ENCODE data around the gene RSF1.

Gene RSF1

DNA sequence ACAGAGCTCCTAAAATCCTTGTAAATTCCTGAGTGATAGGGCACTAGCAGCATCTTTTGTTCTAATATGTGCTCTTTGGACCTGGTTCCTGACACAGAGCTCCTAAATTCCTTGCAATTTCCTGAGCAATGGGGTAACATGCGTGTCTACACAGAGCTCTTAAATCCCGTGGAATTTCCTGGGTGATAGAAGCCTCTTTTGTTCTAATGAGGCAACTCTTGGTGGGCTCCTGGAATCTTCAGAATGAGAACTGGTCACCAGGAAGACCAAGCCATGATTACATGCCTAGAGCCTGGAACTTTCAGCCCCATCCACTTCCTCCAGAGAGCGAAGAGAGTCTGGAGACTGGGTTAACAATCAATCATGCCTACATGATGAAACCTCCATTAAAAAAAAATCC, 19.0 kb downstream of the RSF1 start:
- DNase-seq (ENCODE audit: low read depth, low spot score) = no peak

GRCh38 chr11:77800449-77800848, 20.1 kb downstream of the RSF1 start:
- DNase-seq (ENCODE audit: low read depth, low spot score) = no peak

DNA sequence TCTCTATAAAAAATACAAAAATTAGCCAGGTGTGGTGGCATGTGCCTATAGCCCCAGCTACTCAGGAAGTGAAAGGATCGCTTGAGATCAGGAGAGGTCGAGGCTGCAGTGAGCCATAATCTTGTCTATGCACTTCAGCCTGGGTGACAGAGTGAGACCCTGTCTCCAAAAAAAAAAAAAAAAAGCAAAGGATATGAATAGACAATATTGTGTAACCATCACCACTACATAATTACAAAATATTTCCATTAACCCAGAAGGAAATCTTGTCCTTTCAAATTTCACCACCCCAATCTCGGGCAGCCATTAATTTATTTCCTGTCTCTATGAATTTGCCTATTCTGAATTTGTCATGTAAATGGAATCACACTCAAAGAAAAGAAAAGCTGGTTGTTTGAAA, 21.2 kb downstream of the RSF1 start:
- DNase-seq (ENCODE audit: low read depth, low spot score) = no peak

DNA sequence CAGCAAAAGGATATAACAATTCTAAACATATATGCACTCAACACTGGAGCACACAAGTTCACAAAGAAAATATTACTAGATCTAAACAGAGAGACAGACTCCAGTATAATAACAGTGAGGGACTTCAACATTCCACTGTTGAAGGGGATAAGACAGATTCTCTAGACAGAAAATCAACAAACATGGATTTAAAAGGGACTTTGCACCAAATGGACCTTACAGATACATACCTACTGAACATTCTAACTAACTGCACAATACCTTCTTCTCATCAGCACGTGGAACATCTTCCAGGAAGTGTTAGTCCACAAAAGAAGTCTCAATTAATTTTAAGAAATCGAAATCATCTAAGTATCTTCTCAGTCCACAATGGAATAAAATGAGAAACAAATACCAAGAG, 26.6 kb downstream of the RSF1 start:
- DNase-seq (ENCODE audit: low read depth, low spot score) = no peak

DNA sequence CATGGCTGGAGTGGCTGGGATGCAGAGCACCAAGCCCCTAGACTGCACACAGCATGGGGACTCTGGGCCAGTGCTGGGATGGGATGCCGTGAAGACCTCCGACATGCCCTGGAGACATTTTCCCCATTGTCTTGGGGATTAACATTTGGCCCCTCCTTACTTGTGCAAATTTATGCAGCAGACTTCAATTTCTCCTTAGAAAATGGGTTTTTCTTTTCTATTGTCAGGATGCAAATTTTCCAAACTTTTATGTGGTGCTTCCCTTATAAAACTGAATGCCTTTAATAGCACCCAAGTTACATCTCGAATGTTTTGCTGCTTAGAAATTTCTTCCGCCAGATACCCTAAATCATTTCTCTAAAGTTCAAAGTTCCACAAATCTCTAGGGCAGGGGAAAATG, 29.2 kb downstream of the RSF1 start:
- DNase-seq (ENCODE audit: low read depth, low spot score) = no peak

DNA sequence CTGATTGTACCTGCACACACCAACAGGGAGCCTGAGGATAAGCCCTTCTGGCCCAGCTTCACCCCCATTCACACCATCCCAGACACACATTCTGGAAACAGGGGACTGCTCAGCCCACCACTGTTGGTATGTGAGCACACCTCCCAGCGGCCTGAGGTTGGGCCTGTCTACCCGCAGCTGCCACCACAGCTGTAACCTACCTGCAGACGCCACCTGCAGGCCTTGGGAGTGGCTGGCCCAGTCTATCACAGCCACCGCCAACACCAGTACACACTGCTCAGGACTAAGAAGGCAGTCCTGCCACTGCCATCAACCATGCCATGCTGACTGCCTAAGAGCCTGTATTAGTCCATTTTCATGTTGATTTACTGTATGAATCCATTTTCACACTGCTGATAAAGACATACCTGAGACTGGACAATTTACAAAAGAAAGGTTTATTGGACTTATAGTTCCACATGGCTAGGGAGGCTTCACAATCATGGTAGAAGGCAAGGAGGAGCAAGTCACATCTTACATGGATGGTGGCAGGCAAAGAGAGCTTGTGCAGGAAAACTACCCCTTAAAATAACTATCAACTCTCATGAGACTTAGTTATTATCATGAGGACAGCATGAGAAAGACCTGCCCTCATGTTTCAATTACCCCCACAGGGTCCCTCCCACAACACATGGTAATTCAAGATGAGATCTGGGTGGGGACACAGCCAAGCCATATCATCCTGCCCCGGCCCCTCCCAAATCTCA, 30.6 kb downstream of the RSF1 start:
- no peak for DNase-seq (ENCODE audit: low read depth, low spot score)

- DNase-seq (ENCODE audit: low read depth, low spot score) = no peak
These were observed 31.3 kb downstream of the RSF1 start for GRCh38 chr11:77789061-77789730.

DNA sequence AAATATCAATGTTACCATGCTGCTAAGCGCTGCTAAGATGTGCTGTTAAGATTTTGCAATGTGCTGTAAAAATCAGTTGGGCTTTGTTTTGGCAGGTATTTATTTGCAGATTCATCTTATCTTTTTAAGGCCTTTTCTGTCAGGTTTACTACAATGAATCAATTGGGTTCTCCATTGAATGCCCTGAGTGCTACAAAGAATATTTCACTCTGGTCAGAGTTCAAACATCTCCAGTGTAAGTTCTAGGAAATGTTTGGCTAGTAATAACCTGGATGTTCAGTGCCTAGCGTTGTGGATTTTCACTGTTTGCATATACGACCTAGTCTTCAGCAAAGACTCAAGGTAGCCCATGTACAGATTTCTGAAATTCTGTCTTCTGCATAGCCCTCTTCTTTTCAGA, 36.0 kb downstream of the RSF1 start:
- DNase-seq (ENCODE audit: low read depth, low spot score) = no peak

DNA sequence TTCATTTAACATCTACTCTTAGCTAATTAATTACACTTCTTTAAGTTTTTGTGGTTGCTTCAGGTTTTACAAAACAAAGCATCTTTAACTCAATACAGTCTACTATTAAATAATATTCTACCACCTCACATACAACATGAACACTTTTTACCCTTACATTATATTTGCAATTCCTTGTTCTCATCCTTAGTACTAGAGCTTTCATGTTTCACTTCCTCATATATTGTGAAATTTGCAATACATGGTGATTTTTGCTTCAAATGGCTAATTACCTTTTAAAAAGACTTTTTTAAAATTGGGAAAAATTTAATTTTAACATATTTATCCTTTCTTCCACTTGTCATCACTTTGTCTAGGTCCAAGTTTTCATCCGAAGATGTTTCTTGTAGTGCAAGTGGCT, 37.5 kb downstream of the RSF1 start:
- DNase-seq (ENCODE audit: low read depth, low spot score) = no peak

DNA sequence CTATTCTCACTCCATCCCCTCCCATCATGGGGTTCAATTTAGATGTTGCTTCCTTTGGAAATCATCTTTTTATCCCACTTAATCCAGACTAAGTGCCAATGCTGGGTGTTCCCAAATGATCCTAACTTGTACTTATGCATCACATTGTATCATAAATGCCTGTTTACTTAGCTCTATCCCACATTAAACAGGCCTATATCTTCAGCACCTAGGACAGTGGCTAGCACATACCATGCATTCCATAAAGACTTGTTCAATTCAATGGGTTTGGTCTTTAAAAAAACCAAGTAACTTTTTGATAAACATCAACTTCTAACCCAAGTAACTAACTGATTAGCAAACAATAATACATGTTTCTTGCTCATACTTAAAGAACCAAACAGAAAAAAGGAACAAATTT, 40.6 kb downstream of the RSF1 start:
- no peak for DNase-seq (ENCODE audit: low read depth, low spot score)

DNA sequence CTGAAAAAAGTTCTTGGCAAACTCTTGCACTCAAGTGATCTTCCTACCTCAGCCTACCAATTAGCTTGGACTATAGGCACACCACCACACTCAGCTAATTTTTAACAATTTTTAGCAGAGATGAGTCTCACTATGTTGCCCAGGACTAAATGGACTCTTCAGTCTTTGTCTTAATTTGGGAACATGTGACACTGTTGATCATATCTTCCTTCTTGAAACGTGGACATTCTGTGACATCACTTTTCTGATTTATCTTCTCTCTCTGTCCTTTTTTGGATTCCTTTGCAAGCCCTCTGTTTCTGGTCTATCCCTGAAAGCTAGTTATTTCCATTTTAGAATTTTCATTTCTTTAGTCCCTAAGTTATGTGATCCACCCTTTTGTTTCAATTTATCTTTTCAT, 42.0 kb downstream of the RSF1 start:
- DNase-seq (ENCODE audit: low read depth, low spot score) = no peak

DNA sequence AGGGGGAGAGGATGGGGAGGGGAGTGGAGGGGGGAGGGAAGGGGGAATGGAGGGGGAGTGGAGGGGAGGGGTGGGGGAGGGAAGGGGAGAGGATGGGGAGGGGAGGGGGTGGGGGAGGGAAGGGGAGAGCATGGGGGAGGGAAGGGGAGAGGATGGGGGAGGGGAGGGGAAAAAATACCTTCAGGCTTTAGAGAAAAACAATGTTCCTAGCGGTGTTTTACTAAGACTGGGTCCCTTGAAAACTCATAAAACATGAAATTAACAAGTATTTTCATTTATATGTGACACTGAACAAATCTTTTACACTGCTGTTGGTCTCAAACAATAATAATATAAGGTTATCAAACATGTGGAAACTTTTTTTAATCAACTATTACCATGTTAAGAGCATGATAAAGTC, 42.4 kb downstream of the RSF1 start:
- no peak for DNase-seq (ENCODE audit: low read depth, low spot score)

- no peak for DNase-seq (ENCODE audit: low read depth, low spot score)
These were observed 44.1 kb downstream of the RSF1 start for GRCh38 chr11:77776455-77776854.

DNA sequence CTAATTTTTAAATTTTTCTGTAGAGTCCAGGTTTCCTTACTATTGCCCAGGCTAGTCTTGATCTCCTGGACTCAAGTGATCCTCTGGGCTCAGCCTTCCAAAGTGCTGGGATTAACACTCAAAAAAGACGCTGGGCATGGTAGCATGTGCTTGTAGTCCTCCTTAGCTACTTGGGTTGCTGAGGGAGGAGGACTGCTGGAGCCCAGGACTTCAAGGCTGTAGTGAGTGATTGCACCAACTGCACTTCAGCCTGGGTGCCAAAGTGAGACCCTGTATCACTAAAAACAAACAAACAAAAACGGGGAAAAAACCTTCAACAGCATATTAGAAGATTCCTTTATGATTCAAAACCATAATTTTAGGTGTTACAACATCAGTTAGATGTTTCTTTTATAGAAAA, 44.6 kb downstream of the RSF1 start:
- no peak for DNase-seq (ENCODE audit: low read depth, low spot score)

DNA sequence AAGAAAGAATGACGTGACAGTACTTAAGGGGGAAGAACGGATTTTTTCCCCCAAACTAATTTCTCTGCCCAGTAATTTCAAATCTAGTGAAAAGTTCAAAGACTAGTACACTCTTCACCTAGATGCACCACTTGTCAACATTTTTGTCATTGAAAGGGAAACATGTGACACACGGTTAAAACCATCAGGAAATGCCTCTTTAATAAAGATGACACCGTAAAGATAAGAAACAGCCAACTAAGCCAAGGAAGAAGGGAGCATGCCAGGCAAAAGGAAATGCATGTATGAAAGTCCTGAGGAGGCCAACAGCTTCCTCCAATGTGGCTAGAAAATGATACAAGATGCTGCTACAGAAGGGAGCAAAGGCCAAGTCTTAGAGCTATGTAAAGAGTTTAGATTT, 49.4 kb downstream of the RSF1 start:
- DNase-seq (ENCODE audit: low read depth, low spot score) = no peak

- DNase-seq (ENCODE audit: low read depth, low spot score) = no peak
These were observed 49.9 kb downstream of the RSF1 start for GRCh38 chr11:77770629-77771028.

DNA sequence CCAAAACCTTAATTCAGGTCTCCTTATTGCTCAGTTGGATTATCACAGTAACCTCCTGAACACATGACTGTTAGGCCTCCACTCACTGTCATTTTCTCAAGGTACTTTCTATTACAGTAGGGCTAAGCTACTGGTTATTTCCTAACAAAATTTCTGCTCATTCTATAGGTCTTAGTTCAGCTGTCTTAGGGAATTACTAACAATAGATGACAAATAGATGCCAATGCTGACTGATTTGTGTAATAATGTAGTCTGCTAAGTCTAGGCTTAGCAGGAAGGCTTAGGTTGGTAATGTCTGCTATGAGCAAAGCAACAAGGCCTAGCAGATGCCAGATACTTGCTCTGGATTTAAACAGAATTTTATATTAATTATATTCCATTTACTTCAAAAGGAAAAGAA, 58.1 kb downstream of the RSF1 start:
- no peak for DNase-seq (ENCODE audit: low read depth, low spot score)

- no peak for DNase-seq (ENCODE audit: low read depth, low spot score)
These were observed 59.0 kb downstream of the RSF1 start for GRCh38 chr11:77761491-77761890.

- no peak for DNase-seq (ENCODE audit: low read depth, low spot score)
These were observed 62.2 kb downstream of the RSF1 start for GRCh38 chr11:77758331-77758730.

DNA sequence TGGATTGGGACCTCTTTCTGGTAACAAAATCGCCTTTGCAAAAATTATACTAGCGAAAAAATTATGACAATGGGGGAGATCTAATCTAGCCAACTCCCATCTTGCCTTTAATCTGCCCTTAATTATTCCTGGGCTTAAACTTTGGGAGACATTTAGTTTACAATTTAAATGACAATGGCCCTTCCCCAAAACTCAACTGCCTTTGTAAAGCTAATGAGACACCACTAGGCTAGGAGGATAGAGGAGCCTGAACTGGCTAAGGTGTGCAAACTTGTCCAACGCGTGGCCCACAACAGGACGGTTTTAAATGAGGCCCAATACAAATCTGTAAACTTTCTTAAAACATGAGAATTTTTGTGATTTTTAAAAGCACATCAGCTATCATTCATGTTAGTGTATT, 67.3 kb downstream of the RSF1 start:
- no peak for DNase-seq (ENCODE audit: low read depth, low spot score)

- DNase-seq (ENCODE audit: low read depth, low spot score) = no peak
These were observed 68.0 kb downstream of the RSF1 start for GRCh38 chr11:77752516-77752915.

GRCh38 chr11:77750394-77751156, 69.9 kb downstream of the RSF1 start:
- DNase-seq (ENCODE audit: low read depth, low spot score) = no peak

DNA sequence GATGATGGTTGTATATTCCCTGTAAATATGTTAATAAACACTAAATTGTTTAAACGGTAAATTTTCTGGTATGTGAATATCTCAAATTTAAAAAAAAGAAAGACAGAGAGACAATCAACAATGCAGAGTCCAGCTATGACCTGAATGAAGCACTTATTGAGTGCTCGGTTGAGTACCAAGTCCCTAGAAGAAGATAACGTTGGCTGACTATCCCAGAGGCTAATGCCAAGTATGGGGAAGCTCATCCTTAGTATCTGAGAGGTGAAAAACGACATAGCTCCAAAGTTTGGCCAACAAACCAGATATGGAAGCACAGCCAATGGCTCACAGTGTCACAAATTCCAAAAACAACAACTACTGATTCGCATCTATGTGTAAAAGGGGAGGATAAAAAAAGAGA, 71.3 kb downstream of the RSF1 start:
- no peak for DNase-seq (ENCODE audit: low read depth, low spot score)

All from activated naive CD8-positive, alpha-beta T cell treated with anti-CD3 and anti-CD28 coated beads, Interleukin-2, amount 50 U/mL, for 16 hours (primary cell).